Testis (tissue), 2 donors: ENCODE measurements around the gene SCGB1A1.

ENCODE experiments used
- POLR2A ChIP-seq: fragments of 450-650 bp; IDR thresholded peaks from one replicate; pipeline ENCODE4 v1.6.1; 2017; ENCODE audit warnings: antibody characterized with exemption, mild to moderate bottlenecking, moderate library complexity
- TF ChIP-seq, protein P1 (sequence below), 3 experiments: fragments of 450-650 bp in 2 of 3; fragments of 200-600 bp in 1 of 3; sonication (generic) in 1 of 3; IDR thresholded peaks; one replicate each; pipeline ENCODE4 v1.5.1; 2016 to 2019; ENCODE audit warnings: antibody characterized with exemption in 3 of 3, mild to moderate bottlenecking in 2 of 3, moderate library complexity in 1 of 3

DNA sequence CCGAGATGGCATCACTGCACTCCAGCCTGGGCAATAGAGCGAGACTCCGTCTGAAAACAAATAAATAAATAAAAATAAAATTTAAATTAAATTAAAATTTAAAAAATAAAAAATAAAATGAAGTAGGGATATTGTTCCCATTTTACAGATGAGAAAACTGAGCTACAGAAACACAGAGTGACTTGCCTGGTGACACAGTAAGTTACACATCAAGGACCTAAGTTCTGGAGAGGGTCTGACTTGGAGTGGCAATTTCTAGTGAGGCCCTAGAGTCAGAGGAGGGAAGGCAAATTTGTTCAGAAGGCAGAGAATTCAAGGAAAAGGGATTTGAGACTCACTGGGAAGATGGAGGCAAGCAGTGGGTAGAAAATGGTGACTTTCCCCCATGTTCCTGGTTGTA lies 2.0 kb downstream of the SCGB1A1 start:
- TF ChIP-seq, protein P1, sequence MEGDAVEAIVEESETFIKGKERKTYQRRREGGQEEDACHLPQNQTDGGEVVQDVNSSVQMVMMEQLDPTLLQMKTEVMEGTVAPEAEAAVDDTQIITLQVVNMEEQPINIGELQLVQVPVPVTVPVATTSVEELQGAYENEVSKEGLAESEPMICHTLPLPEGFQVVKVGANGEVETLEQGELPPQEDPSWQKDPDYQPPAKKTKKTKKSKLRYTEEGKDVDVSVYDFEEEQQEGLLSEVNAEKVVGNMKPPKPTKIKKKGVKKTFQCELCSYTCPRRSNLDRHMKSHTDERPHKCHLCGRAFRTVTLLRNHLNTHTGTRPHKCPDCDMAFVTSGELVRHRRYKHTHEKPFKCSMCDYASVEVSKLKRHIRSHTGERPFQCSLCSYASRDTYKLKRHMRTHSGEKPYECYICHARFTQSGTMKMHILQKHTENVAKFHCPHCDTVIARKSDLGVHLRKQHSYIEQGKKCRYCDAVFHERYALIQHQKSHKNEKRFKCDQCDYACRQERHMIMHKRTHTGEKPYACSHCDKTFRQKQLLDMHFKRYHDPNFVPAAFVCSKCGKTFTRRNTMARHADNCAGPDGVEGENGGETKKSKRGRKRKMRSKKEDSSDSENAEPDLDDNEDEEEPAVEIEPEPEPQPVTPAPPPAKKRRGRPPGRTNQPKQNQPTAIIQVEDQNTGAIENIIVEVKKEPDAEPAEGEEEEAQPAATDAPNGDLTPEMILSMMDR (IDR thresholded peaks at IDR 0.05) = no peak
- TF ChIP-seq POLR2A = no peak
